PFSK-1 (cell line): Measurements from ENCODE around the gene GASK1A.

ENCODE experiments used
- FOXP2 ChIP-seq: optimal IDR thresholded peaks from 2 replicates; pipeline ENCODE3; 2011; ENCODE audit warnings: borderline replicate concordance, control low read depth, inconsistent platforms; ENCODE audit not compliant: insufficient read depth; ENCODE audit errors: extremely low read length, extremely low read depth
- POLR2AphosphoS5 ChIP-seq: IDR thresholded peaks from 2 replicates; pipeline ENCODE4 v1.6.1; 2012; ENCODE audit warnings: low read depth, mild to moderate bottlenecking, control low read depth, low read length, moderate library complexity
- REST ChIP-seq, 2 experiments: IDR thresholded peaks; 2 replicates each; pipeline versions ENCODE4 v1.6.1 to v1.8.0; 2011 to 2012; ENCODE audit warnings: low read depth in 2 of 2, low read length in 2 of 2, control low read depth in 1 of 2, inconsistent platforms in 1 of 2, mild to moderate bottlenecking in 1 of 2, moderate library complexity in 1 of 2; ENCODE audit not compliant: insufficient read depth in 1 of 2
- SIN3A ChIP-seq: IDR thresholded peaks from 2 replicates; pipeline ENCODE4 v1.6.1; 2012; ENCODE audit warnings: mild to moderate bottlenecking, low read length, moderate library complexity, borderline replicate concordance; ENCODE audit not compliant: insufficient read depth
- TAF1 ChIP-seq: IDR thresholded peaks from 2 replicates; pipeline ENCODE4 v1.6.1; 2012; ENCODE audit warnings: low read length, control low read depth, borderline replicate concordance; ENCODE audit not compliant: insufficient read depth

GRCh38 chr3:42946050-42946449, 33.1 kb upstream of the GASK1A start:
- TF ChIP-seq TAF1 (no peak), POLR2AphosphoS5 (no peak), SIN3A (no peak), REST (IDR thresholded peaks at IDR 0.05; ENCODE audit: insufficient read depth in 1 of 2, low read depth in 2 of 2, low read length in 2 of 2) (no peak), FOXP2 (no peak)
